ENCODE data around the gene SNX22.
"Not testable (repeated sequence)": the region's sequence is repeated elsewhere in the genome, so short reads cannot be mapped to it uniquely, and the experiment has no call there.

SNX22 gene

GRCh38 chr15:64151727-64152506 lies at the start of gene SNX22:
Gene SNX22, plus strand, starts transcription at chr15:64151731. Its CDS starts 45 bp downstream, at chr15:64151776.
- in situ Hi-C loops (cut with HindIII; ENCODE audit: low pct_ligation_motif_present, low pct_unique_long_range_greater_than_20kb, low sequenced_read_pairs), result no loop called here
- DNase-seq, result no peak

- no peak for DNase-seq
- in situ Hi-C loops (cut with HindIII; ENCODE audit: low pct_ligation_motif_present, low pct_unique_long_range_greater_than_20kb, low sequenced_read_pairs), result no loop called here
Measured at GRCh38 chr15:64102497-64102896, 49.0 kb upstream of the SNX22 start.

DNA sequence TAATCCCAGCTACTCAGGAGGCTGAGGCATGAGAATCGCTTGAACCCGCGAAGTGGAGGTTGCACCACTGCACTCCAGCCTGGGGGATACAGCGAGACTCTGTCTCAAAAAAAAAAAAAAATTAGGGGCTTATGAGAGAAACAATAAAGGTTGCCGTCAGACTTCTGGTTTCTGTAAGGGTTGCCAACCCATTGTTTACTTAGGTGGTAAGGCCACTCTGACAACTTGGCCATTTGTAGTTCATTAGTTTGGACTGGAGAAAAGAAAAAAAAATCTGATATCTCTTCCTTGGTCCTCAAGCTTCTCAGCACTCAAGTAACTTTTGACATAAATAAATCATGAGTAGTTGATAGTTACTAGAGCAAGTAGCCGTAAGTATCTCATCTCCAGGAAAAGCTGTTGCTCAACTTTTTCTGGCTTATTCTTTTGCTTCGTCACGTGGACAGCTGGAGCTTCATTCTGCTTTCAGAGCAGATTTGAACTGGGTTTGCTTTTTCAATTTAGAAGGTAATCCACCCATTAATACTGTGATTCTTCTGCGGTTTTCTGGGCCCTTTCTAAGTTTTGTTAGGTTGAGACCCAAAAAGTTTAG lies 46.3 kb upstream of the SNX22 start:
- in situ Hi-C loops (cut with HindIII; ENCODE audit: low pct_ligation_motif_present, low pct_unique_long_range_greater_than_20kb, low sequenced_read_pairs), result no loop called here
- no peak for DNase-seq

DNA sequence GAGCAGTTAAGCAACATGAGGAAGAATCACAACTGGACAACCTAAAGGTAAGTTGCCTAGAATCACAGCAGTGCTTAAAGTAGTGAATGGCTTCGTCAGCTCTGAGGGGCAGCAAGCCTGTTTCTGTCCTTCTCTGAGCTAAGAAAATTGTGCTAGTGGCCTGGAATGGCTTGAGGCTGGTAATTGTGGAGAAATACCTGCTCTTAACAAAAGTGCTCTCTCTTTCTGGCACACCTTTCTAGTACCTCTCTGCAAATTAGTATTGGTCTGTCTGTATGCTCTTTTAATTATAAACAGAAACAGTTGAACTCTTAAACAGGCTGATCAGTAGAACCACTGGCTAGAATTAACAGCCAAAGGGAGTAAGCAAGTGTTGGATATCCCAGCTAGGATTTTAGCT lies 44.2 kb upstream of the SNX22 start:
- DNase-seq, result no peak
- in situ Hi-C loops (cut with HindIII; ENCODE audit: low pct_ligation_motif_present, low pct_unique_long_range_greater_than_20kb, low sequenced_read_pairs), result no loop called here

- DNase-seq; in situ Hi-C loops (cut with HindIII; ENCODE audit: low pct_ligation_motif_present, low pct_unique_long_range_greater_than_20kb, low sequenced_read_pairs): not testable (repeated sequence)
Measured at GRCh38 chr15:64110108-64110701, 41.3 kb upstream of the SNX22 start.

DNA sequence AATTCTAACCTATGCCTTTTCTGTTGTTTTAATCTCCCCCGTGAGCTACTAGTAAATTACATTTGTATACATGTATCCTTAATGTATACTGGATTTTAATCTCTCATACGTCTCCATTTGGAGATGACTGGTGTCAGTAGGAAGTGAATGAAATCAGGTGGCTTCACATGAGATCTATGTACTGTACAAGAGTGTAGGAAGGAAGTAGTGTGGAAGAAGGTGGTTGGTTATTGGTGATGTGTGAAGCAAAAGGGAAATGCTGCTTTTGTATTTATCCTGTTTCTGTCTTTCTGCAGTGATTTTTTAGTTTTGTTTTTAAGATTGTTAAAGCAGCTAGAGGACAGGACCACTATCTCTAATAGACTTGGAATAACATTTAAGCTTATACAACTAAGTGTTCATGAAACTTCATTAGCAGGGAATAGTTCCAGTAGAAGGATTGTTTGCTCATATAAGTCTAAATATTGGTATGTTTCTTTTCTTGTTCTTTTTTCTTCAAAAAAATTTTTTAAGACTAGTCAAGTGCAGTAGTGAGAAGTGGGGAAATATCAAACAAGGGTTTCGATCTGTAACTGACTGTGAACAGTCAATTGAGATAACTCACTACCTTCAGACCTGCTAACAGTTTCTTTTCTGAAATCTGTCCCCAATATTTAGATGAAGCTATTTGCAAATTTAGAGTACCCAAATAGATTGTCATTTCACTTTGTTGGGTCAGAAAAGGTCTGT lies 40.4 kb upstream of the SNX22 start:
- DNase-seq, result no peak
- in situ Hi-C loops (cut with HindIII; ENCODE audit: low pct_ligation_motif_present, low pct_unique_long_range_greater_than_20kb, low sequenced_read_pairs), result no loop called here

- in situ Hi-C loops (cut with HindIII; ENCODE audit: low pct_ligation_motif_present, low pct_unique_long_range_greater_than_20kb, low sequenced_read_pairs), result no loop called here
- no peak for DNase-seq
Measured at GRCh38 chr15:64111679-64112050, 39.9 kb upstream of the SNX22 start.

GRCh38 chr15:64112073-64112772 lies 39.3 kb upstream of the SNX22 start:
- DNase-seq, result no peak
- in situ Hi-C loops (cut with HindIII; ENCODE audit: low pct_ligation_motif_present, low pct_unique_long_range_greater_than_20kb, low sequenced_read_pairs), result no loop called here

- DNase-seq, result peak; percentile 19
- in situ Hi-C loops (cut with HindIII; ENCODE audit: low pct_ligation_motif_present, low pct_unique_long_range_greater_than_20kb, low sequenced_read_pairs), result no loop called here
Measured at GRCh38 chr15:64112904-64113303, 38.6 kb upstream of the SNX22 start.

GRCh38 chr15:64117759-64118487 lies 33.6 kb upstream of the SNX22 start:
- in situ Hi-C loops (cut with HindIII; ENCODE audit: low pct_ligation_motif_present, low pct_unique_long_range_greater_than_20kb, low sequenced_read_pairs), result no loop called here
- no peak for DNase-seq

DNA sequence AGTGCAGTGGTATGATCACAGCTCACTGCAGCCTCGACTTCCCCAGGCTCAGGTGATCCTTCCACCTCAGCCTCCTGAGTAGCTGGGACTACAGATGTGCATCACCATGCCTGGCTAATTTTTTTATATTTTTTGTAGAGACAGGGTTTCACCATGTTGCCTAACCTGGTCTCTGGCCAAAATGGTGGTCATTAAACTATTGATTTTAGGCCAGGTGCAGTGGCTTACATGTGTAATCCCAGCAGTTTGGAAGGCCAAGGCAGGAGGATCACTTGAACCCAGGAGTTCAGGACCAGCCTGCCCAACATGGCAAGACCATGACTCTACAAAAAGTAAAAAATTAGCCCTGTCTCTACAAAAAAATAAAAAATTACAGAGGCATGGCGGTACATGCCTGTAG lies 31.2 kb upstream of the SNX22 start:
- in situ Hi-C loops (cut with HindIII; ENCODE audit: low pct_ligation_motif_present, low pct_unique_long_range_greater_than_20kb, low sequenced_read_pairs); DNase-seq: not testable (repeated sequence)

GRCh38 chr15:64121614-64122013 lies 29.9 kb upstream of the SNX22 start:
- in situ Hi-C loops (cut with HindIII; ENCODE audit: low pct_ligation_motif_present, low pct_unique_long_range_greater_than_20kb, low sequenced_read_pairs), result no loop called here
- DNase-seq, result no peak

DNA sequence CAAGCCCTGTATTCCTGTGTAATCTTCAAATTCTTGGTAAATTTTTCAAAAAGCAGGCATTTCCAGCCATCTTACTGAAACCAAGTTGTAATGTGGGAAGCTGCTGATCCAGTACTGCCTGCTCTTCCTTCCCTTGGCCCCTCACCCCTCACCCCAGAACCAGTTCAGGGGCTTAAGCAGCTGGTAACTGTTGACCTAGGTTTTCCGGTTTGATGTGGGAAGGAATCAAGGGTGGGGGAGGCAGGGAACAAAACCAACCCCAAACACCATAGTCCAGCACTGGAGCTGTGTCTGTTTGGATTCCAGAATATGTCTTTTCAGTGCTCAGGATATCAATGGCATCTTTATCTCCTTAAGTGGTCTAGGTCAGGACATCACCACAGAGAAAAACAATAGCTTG lies 29.1 kb upstream of the SNX22 start:
- no peak for DNase-seq
- in situ Hi-C loops (cut with HindIII; ENCODE audit: low pct_ligation_motif_present, low pct_unique_long_range_greater_than_20kb, low sequenced_read_pairs), result no loop called here

DNA sequence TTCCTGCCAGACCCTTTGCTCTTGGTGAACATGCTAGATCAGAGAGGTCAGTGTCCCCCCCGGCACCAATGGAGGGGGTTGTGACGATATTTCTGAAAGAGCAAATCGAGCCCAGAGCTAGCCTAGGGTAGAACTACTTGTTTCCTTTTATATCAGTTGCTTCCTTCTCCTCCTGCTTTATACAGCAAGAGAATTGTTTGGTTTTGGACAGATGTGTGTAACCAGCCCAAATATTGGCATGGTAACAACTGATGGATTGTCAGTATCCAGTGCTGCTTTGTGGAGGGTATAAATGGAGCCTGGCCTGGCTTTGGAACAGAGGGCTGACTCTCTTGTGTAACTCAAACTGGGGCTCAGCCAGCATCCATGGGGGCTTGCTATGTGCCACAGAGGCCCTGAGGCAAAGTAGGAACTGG lies 28.6 kb upstream of the SNX22 start:
- no peak for DNase-seq
- in situ Hi-C loops (cut with HindIII; ENCODE audit: low pct_ligation_motif_present, low pct_unique_long_range_greater_than_20kb, low sequenced_read_pairs), result no loop called here

- in situ Hi-C loops (cut with HindIII; ENCODE audit: low pct_ligation_motif_present, low pct_unique_long_range_greater_than_20kb, low sequenced_read_pairs), result no loop called here
- DNase-seq, result no peak
Measured at GRCh38 chr15:64125978-64126377, 25.6 kb upstream of the SNX22 start.

- in situ Hi-C loops (cut with HindIII; ENCODE audit: low pct_ligation_motif_present, low pct_unique_long_range_greater_than_20kb, low sequenced_read_pairs), result no loop called here
- DNase-seq, result no peak
Measured at GRCh38 chr15:64127521-64128270, 23.8 kb upstream of the SNX22 start.

GRCh38 chr15:64130159-64130558 lies 21.4 kb upstream of the SNX22 start:
- no peak for DNase-seq
- in situ Hi-C loops (cut with HindIII; ENCODE audit: low pct_ligation_motif_present, low pct_unique_long_range_greater_than_20kb, low sequenced_read_pairs), result no loop called here
